Natural killer cell (primary cell): ENCODE data around the gene COLQ. TPM values are rescaled to one million over a fixed set of nuclear protein-coding genes. Genes with fewer than 3 reads are reported as not detected.

Source experiments
- ATAC-seq, 3 donors: fragments of 150-1000 bp in 2 of 3; fragments of 200-7000 bp in 1 of 3; cut with Tn5 transposase; 1 replicate in 1 of 3; 2 replicates in 2 of 3; pipeline ENCODE4 v1.10.0; 2021; ENCODE audit warnings: mild to moderate bottlenecking in 2 of 3, moderate library complexity in 2 of 3
- DNase-seq, 2 donors: peaks; one replicate each; pipeline versions ENCODE4 v3.0.0 to v3.0.0-alpha.2; 2013 to 2021; ENCODE audit warnings: mixed read lengths in 1 of 2
- H3K27ac ChIP-seq: one replicate; pipeline ENCODE4 v1.5.1; 2013; ENCODE audit warnings: mild to moderate bottlenecking, low read length
- H3K27me3 ChIP-seq: one replicate; pipeline ENCODE4 v1.6.1; 2013; ENCODE audit warnings: low read length; ENCODE audit not compliant: control insufficient read depth, insufficient read depth
- H3K36me3 ChIP-seq: one replicate; pipeline ENCODE4 v1.6.1; 2013; ENCODE audit warnings: low read length; ENCODE audit not compliant: control insufficient read depth, insufficient read depth
- H3K4me1 ChIP-seq: one replicate; pipeline ENCODE4 v1.6.1; 2013; ENCODE audit warnings: low read length; ENCODE audit not compliant: control insufficient read depth, insufficient read depth
- H3K4me3 ChIP-seq: one replicate; pipeline ENCODE4 v1.5.1; 2013; ENCODE audit warnings: low read length
- H3K9me3 ChIP-seq: one replicate; pipeline ENCODE4 v1.6.1; 2013; ENCODE audit warnings: low read length; ENCODE audit not compliant: control insufficient read depth, insufficient read depth
- H3K27ac Mint-ChIP-seq, 2 donors: one replicate each; pipeline ENCODE4 v1.8.0; 2022; ENCODE audit warnings: mild to moderate bottlenecking in 2 of 2, mixed read lengths in 2 of 2, moderate library complexity in 1 of 2
- H3K27me3 Mint-ChIP-seq, 2 donors: one replicate each; pipeline ENCODE4 v1.8.0; 2022; ENCODE audit warnings: low read depth in 2 of 2, mixed read lengths in 2 of 2
- H3K36me3 Mint-ChIP-seq: one replicate; pipeline ENCODE4 v1.8.0; 2022; ENCODE audit warnings: mixed read lengths
- H3K4me1 Mint-ChIP-seq, 2 donors: one replicate each; pipeline ENCODE4 v1.8.0; 2022; ENCODE audit warnings: mixed read lengths in 2 of 2
- H3K4me3 Mint-ChIP-seq: one replicate; pipeline ENCODE4 v1.8.0; 2022; ENCODE audit warnings: mild to moderate bottlenecking, moderate library complexity, mixed read lengths
- H3K9me3 Mint-ChIP-seq, 2 donors: one replicate each; pipeline ENCODE4 v1.8.0; 2022; ENCODE audit warnings: mixed read lengths in 2 of 2
- WGBS: methylation state at CpG from one replicate; pipeline ENCODE4 v1.1.7; 2013; ENCODE audit warnings: missing lambda C conversion rate; ENCODE audit not compliant: insufficient coverage; 5-methylcytosine and 5-hydroxymethylcytosine counted together
- intact Hi-C: fragments of 100-400 bp; cut with micrococcal nuclease; formaldehyde crosslinking; loops from one replicate; pipeline ENCODE4 v1.14.2; 2022
- total RNA-seq, 4 donors: library from RNA; stranded (reverse); fragments of 120-200 nt in 1 of 4; gene quantifications; one replicate each; pipeline versions ENCODE4 v1.2.3 to v1.2.4, GENCODE V29; 2013 to 2022
- TF ChIP-seq, protein P1 (sequence below): fragments of 200-600 bp; IDR thresholded peaks from one replicate; pipeline ENCODE4 v1.8.0; 2022; ENCODE audit warnings: antibody characterized with exemption

COLQ gene
- total RNA-seq, 3 donors from 2014 or later (not counting 1 experiment from before 2014, with no cell fraction given), result 37.7 to 60.7 (median 55.8) TPM

DNA sequence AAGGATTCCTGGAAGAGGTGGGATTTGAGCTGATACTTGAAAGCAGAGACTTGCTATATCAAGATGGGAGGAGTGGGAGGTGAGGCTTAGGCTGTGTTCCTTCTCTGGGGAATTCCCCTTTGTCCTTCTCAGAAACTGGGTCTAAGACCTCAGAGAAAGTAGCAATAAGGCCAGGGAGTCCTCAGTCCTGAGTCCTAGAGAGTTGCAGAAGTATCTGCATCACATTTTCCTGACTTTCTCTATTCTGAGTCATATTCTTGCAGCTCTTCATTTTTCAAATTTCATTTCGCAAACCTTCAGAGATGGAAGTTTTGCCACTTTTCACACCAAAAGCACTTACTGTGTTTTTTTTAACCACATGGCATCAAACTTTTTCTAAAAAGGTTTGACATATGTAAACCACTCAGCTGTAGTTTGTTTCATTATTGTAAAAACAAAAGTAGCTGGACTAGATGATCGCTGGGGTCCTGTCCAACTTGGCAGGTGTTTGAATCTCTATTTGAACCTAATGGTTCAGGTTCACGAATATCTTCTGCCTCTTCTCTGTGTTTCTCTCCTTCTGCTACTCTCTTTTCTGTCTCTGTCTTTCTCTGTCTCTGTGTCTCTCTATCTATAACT, 21.3 kb downstream of the COLQ start:
- H3K9me3 Mint-ChIP-seq, result no peaks in the 10 kb centered on the region
- no peak overlapping the region for H3K4me3 ChIP-seq
- no peaks in the 10 kb centered on the region for H3K9me3 ChIP-seq
- peaks cover 68 to 76% of the 10 kb centered on the region in 2 donors for H3K4me1 Mint-ChIP-seq
- peak overlapping the region; percentile 57 for H3K27ac ChIP-seq
- ATAC-seq, result peak; percentile 56 to 78 (median 73)
- intact Hi-C loops, result loop anchor here (1.0 to 10.0 kb wide), 2 partner anchors 20 to 55 kb away; no protein-coding TSS in a partner anchor
- peak overlapping the region; percentile 75 for H3K4me3 Mint-ChIP-seq
- peaks cover 52% of the 10 kb centered on the region for H3K4me1 ChIP-seq
- WGBS, result 40% methylated on average over 3 of the region's 3 CpGs
- TF ChIP-seq, protein P1, sequence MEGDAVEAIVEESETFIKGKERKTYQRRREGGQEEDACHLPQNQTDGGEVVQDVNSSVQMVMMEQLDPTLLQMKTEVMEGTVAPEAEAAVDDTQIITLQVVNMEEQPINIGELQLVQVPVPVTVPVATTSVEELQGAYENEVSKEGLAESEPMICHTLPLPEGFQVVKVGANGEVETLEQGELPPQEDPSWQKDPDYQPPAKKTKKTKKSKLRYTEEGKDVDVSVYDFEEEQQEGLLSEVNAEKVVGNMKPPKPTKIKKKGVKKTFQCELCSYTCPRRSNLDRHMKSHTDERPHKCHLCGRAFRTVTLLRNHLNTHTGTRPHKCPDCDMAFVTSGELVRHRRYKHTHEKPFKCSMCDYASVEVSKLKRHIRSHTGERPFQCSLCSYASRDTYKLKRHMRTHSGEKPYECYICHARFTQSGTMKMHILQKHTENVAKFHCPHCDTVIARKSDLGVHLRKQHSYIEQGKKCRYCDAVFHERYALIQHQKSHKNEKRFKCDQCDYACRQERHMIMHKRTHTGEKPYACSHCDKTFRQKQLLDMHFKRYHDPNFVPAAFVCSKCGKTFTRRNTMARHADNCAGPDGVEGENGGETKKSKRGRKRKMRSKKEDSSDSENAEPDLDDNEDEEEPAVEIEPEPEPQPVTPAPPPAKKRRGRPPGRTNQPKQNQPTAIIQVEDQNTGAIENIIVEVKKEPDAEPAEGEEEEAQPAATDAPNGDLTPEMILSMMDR, result no peak
- H3K27ac Mint-ChIP-seq, result peak overlapping the region; percentile 84 to 87
- H3K27me3 ChIP-seq, result no peaks in the 10 kb centered on the region
- H3K27me3 Mint-ChIP-seq, result no peaks in the 10 kb centered on the region
- H3K36me3 Mint-ChIP-seq, result no peaks in the 10 kb centered on the region
- DNase-seq, result peak in 1 of 2 donors; percentile 29
- H3K36me3 ChIP-seq, result peaks cover 2% of the 10 kb centered on the region

GRCh38 chr3:15499536-15499935, 22.0 kb downstream of the COLQ start:
- Histone ChIP-seq H3K27me3 (no peaks in the 10 kb centered on the region), H3K27ac (peak overlapping the region; percentile 57), H3K9me3 (no peaks in the 10 kb centered on the region), H3K36me3 (peaks cover 2% of the 10 kb centered on the region), H3K4me1 (peaks cover 52% of the 10 kb centered on the region), H3K4me3 (no peak overlapping the region)
- peak overlapping the region; percentile 84 to 87 for H3K27ac Mint-ChIP-seq
- H3K36me3 Mint-ChIP-seq, result no peaks in the 10 kb centered on the region
- 93% methylated on average over 7 of the region's 7 CpGs for WGBS
- no peaks in the 10 kb centered on the region for H3K27me3 Mint-ChIP-seq
- ATAC-seq (no peak), DNase-seq (no peak)
- H3K4me1 Mint-ChIP-seq, result peaks cover 71 to 76% of the 10 kb centered on the region in 2 donors
- TF ChIP-seq, protein P1, result no peak
- intact Hi-C loops, result no loop called here
- H3K9me3 Mint-ChIP-seq, result no peaks in the 10 kb centered on the region
- H3K4me3 Mint-ChIP-seq, result peak overlapping the region; percentile 75

DNA sequence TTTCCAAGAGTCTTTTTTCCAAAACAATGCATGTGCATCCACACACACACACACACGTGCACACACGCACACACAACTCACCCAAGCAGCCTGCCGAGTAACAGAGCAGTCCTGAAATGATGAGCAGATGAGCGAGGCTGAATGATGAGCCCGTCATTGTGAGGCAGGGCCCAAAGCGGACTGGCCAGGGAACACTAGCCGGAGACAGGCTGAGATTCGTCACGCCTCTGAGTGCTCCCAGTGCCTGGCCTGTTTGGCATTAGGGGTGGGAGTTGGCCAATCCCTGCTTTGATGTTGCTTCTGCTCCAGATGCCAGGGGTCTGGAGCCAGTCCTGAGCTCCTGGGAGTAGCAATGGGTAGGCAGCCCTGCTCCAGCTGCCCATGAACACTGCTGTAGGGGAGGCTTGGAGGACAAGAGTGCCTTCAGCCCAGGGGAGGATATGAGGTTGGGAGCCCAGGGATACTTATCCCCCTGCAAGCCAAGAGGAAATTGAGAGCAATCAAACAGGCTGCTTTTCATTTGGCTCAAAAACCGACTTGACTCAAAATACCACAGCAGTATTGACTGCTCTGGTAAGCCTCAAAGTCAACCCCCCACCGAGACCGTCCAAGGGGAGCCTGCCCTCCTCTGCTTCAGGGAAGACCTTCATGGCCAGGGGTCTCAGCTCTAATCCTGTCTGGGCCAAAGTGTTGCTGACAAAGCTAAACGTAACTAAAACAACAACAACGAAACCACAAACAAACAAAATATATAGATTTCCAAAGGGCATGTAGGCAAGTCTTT, 22.9 kb downstream of the COLQ start:
- ATAC-seq (no peak), DNase-seq (no peak)
- Histone ChIP-seq H3K27me3 (no peaks in the 10 kb centered on the region), H3K4me1 (peaks cover 51% of the 10 kb centered on the region), H3K36me3 (peaks cover 2% of the 10 kb centered on the region), H3K4me3 (no peak overlapping the region), H3K9me3 (no peaks in the 10 kb centered on the region), H3K27ac (no peak overlapping the region)
- peaks cover 71 to 76% of the 10 kb centered on the region in 2 donors for H3K4me1 Mint-ChIP-seq
- intact Hi-C loops, result no loop called here
- no peaks in the 10 kb centered on the region for H3K9me3 Mint-ChIP-seq
- no peaks in the 10 kb centered on the region for H3K36me3 Mint-ChIP-seq
- H3K27ac Mint-ChIP-seq, result peak overlapping the region in 1 of 2 donors; percentile 84
- TF ChIP-seq, protein P1, result no peak
- H3K27me3 Mint-ChIP-seq, result no peaks in the 10 kb centered on the region
- 92% methylated on average over 14 of the region's 14 CpGs for WGBS
- H3K4me3 Mint-ChIP-seq, result no peak overlapping the region
